ENCODE results near the gene SELENOO. TPM values are rescaled to one million over a fixed set of nuclear protein-coding genes. Genes with fewer than 3 reads are reported as not detected.

Gene SELENOO
- total and polyA plus RNA-seq, 3 donors from 2014 or later, result 20.8 to 66.8 (median 57.9) TPM

DNA sequence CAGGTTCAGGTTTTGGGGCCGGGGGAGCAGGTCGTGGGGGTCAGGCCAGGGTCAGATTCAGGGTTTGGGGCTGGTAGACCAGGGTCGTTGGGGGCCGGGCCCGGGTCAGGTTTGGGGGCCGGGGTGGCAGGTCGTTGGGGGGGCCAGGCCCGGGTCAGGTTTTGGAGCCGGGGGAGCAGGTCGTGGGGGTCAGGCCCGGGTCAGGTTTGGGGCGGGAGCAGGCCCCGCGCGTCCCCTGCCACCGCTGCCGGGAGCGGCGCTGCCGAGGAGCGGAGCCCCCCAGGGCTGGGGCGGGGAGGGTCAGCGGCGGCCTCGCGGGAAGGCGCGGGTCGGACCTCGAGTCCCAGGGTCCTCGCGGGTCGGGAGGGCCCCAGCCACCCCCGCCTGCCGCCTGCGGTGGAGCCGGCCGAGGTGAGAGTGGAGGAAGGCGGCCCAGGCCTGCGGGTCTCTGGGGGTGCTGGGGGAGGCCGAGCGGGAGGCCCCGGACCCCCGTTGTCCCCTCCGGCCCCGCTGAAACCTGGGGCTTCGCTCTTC is 14.6 kb upstream of the SELENOO start:
- intact Hi-C loops (cut with DNase I; ENCODE audit: low total_unique reads), result no loop called here
- 1% methylated on average over 43 of the region's 47 CpGs; no CpG with 5 or more reads in 1 of the 2 donors for WGBS, 2 donors
- H3K36me3 ChIP-seq (ENCODE audit: low read depth, missing control alignments), result no peaks in the 10 kb centered on the region
- H3K4me3 ChIP-seq, result peak overlapping the region; percentile 63 to 68
- peaks cover 42% of the 10 kb centered on the region for H3K4me1 ChIP-seq
- peak overlapping the region; percentile 44 to 59 for H3K27ac ChIP-seq
- no peak for TF ChIP-seq POLR2A (IDR thresholded peaks at IDR 0.05)
- TF ChIP-seq, protein P1, sequence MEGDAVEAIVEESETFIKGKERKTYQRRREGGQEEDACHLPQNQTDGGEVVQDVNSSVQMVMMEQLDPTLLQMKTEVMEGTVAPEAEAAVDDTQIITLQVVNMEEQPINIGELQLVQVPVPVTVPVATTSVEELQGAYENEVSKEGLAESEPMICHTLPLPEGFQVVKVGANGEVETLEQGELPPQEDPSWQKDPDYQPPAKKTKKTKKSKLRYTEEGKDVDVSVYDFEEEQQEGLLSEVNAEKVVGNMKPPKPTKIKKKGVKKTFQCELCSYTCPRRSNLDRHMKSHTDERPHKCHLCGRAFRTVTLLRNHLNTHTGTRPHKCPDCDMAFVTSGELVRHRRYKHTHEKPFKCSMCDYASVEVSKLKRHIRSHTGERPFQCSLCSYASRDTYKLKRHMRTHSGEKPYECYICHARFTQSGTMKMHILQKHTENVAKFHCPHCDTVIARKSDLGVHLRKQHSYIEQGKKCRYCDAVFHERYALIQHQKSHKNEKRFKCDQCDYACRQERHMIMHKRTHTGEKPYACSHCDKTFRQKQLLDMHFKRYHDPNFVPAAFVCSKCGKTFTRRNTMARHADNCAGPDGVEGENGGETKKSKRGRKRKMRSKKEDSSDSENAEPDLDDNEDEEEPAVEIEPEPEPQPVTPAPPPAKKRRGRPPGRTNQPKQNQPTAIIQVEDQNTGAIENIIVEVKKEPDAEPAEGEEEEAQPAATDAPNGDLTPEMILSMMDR (IDR thresholded peaks at IDR 0.05), result no peak
- H3K27me3 ChIP-seq, result no peaks in the 10 kb centered on the region
- no peak for DNase-seq
- no peaks in the 10 kb centered on the region for H3K9me3 ChIP-seq

DNA sequence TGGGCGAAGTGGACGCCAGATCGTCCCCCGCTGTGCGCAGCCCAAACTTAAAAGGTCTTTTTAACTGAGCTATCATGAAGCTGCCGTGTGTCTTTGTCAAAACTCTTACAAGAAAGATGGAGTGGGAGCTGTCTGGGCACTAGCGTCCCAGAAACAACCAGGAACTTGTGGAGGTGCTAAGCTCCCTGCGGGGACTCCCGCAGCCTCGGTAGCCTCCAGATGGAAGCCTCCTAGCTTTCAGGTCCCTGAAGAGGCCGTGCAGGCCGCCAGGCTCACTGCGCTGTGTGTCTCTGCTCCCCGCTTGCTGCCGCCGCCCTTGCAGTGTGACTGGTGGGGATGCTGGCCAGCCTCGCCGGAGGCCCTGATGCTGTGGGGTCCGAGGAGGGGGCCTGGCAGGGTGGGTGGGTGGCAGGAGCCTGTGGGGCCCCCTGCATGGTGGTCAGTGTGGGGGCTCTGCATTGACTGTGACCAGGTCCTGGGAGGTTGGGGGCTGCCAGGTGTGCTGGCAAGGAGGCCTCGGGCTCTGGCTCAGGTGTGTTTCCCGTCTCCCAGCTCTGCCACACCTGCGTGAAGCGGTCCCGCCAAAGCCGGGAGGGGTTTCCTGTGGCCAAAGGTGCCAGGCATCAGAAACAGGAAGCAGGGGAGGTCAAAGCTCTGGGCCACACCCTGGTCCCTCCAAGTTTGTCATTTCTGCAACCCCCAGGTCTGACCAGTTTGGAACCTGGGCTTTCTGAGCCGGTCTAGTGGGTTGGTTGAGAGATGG is 13.9 kb upstream of the SELENOO start:
- Histone ChIP-seq H3K36me3 (ENCODE audit: low read depth, missing control alignments) (no peaks in the 10 kb centered on the region), H3K9me3 (no peaks in the 10 kb centered on the region), H3K4me3 (peak overlapping the region; percentile 63 to 68), H3K4me1 (peaks cover 43% of the 10 kb centered on the region), H3K27me3 (no peaks in the 10 kb centered on the region), H3K27ac (peak overlapping the region; percentile 44 to 59)
- intact Hi-C loops (cut with DNase I; ENCODE audit: low total_unique reads), result no loop called here
- TF ChIP-seq POLR2A (IDR thresholded peaks at IDR 0.05), result no peak
- TF ChIP-seq, protein P1 (IDR thresholded peaks at IDR 0.05), result no peak
- WGBS, 2 donors, result 41 to 43% methylated on average over 19 to 26 of the region's 26 CpGs
- DNase-seq, result no peak

DNA sequence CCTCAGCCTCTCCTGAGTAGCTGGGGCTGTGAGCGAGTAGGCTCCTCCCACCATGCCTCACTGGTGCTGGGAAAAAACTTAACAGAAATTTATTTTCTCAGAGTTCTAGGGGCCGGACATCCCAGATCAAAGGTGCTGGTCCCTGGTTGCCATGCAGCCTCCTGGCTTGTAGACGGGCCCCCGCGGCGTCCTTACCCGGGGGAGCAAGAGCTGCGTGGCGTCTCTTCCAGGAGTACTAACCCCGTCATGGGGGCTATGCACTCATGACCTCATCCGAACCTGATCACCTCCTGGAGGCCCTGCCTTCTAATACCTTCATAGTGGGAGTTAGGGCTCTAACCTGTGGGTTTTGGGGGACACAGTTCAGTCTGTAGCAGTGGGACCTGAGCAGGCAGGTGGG is 12.5 kb upstream of the SELENOO start:
- Histone ChIP-seq H3K36me3 (ENCODE audit: low read depth, missing control alignments) (no peaks in the 10 kb centered on the region), H3K9me3 (no peaks in the 10 kb centered on the region), H3K4me1 (peaks cover 43% of the 10 kb centered on the region), H3K4me3 (no peak overlapping the region), H3K27me3 (no peaks in the 10 kb centered on the region), H3K27ac (no peak overlapping the region)
- intact Hi-C loops (cut with DNase I; ENCODE audit: low total_unique reads), result no loop called here
- TF ChIP-seq POLR2A (IDR thresholded peaks at IDR 0.05), result no peak
- TF ChIP-seq, protein P1 (IDR thresholded peaks at IDR 0.05), result no peak
- DNase-seq, result no peak
- 96 to 97% methylated on average over 10 to 11 of the region's 11 CpGs for WGBS, 2 donors

DNA sequence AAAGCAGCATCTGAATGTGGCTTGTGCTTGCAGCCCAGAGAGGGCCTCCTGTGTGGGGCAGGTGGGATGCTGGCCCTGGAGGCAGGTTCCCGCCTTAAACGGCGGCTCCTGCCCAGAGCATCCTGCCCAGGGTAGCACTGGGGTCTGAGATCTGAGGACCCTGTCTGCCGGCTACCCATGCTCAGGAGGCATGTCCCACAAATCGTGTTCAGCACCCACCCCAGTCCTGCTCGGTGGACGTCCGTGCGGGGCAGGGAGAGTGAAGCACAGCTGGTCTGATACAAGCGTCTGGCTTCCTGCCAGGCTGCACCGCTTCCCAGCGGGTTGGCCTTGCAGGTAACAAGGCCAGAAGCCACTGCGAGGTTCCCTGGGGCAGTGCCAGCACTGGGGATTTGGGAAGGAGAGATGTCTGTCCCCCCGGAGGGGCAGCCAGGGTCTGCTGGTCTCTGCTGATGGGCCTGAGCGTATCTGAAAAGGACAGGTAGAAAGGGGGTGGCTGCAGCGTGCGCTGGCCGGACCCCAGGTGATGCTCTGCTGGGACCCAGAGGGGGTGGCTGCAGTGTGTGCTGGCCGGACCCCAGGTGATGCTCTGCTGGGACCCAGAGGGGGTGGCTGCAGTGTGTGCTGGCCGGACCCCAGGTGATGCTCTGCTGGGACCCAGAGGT is 11.5 kb upstream of the SELENOO start:
- Histone ChIP-seq H3K4me1 (peaks cover 37% of the 10 kb centered on the region), H3K27ac (peak overlapping the region in 1 of 2 donors; percentile 77), H3K36me3 (ENCODE audit: low read depth, missing control alignments) (no peaks in the 10 kb centered on the region), H3K9me3 (no peaks in the 10 kb centered on the region), H3K4me3 (no peak overlapping the region), H3K27me3 (no peaks in the 10 kb centered on the region)
- DNase-seq, result no peak
- 64 to 89% methylated on average over 13 to 20 of the region's 20 CpGs for WGBS, 2 donors
- TF ChIP-seq POLR2A (IDR thresholded peaks at IDR 0.05), result no peak
- TF ChIP-seq, protein P1 (IDR thresholded peaks at IDR 0.05), result no peak
- intact Hi-C loops (cut with DNase I; ENCODE audit: low total_unique reads), result no loop called here
